Loucy (cell line): ENCODE data around the gene CIROP.

ENCODE experiments used
- H2AFZ ChIP-seq: fragments of 200-600 bp; sonication (generic); 2 replicates; pipeline ENCODE4 v1.6.0; 2016; ENCODE audit warnings: antibody characterized with exemption, mild to moderate bottlenecking, low read length, moderate library complexity
- H3F3A ChIP-seq: fragments of 200-600 bp; 2 replicates; pipeline ENCODE4 v1.6.0; 2016; ENCODE audit warnings: antibody characterized with exemption, low read depth, mild to moderate bottlenecking
- H3K27me3 ChIP-seq: fragments of 200-600 bp; sonication (generic); 2 replicates; pipeline ENCODE4 v1.6.1; 2014; ENCODE audit warnings: low read length, mild to moderate bottlenecking; ENCODE audit not compliant: insufficient read depth, poor library complexity, severe bottlenecking
- H3K36me3 ChIP-seq: fragments of 200-600 bp; sonication (generic); 2 replicates; pipeline ENCODE4 v1.6.1; 2016; ENCODE audit warnings: low read length; ENCODE audit not compliant: insufficient read depth
- H3K4me1 ChIP-seq: fragments of 200-600 bp; sonication (generic); 2 replicates; pipeline ENCODE4 v1.5.1; 2014; ENCODE audit warnings: low read length, mild to moderate bottlenecking; ENCODE audit not compliant: insufficient read depth, poor library complexity, severe bottlenecking
- H3K4me2 ChIP-seq: fragments of 200-600 bp; sonication (generic); 2 replicates; pipeline ENCODE4 v1.6.0; 2014; ENCODE audit warnings: antibody characterized with exemption, low read length, low read depth, mild to moderate bottlenecking; ENCODE audit not compliant: poor library complexity, severe bottlenecking
- H3K4me3 ChIP-seq: fragments of 200-600 bp; sonication (generic); 2 replicates; pipeline ENCODE4 v1.5.1; 2014; ENCODE audit warnings: low read length, mild to moderate bottlenecking, mixed read lengths; ENCODE audit not compliant: poor library complexity, severe bottlenecking
- H3K79me2 ChIP-seq: fragments of 200-600 bp; sonication (generic); 2 replicates; pipeline ENCODE4 v1.6.1; 2014; ENCODE audit warnings: low read length; ENCODE audit not compliant: insufficient read depth
- H3K9ac ChIP-seq: fragments of 200-600 bp; sonication (generic); 2 replicates; pipeline ENCODE4 v1.6.0; 2014; ENCODE audit warnings: mild to moderate bottlenecking, low read depth, low read length, moderate library complexity; ENCODE audit not compliant: poor library complexity, severe bottlenecking
- H3K9me2 ChIP-seq: fragments of 200-600 bp; sonication (generic); replicated peaks from 2 replicates; pipeline ENCODE4 v1.6.1; 2016; ENCODE audit warnings: low read depth, low read length, mixed read lengths
- H3K9me3 ChIP-seq: fragments of 200-600 bp; sonication (generic); 2 replicates; pipeline ENCODE4 v1.6.1; 2014; ENCODE audit warnings: mild to moderate bottlenecking, antibody characterized with exemption, low read length, low read depth; ENCODE audit not compliant: insufficient read depth
- H4K20me1 ChIP-seq: fragments of 200-600 bp; sonication (generic); 2 replicates; pipeline ENCODE4 v1.6.0; 2014; ENCODE audit warnings: antibody characterized with exemption, low read length, mild to moderate bottlenecking; ENCODE audit not compliant: insufficient read depth, poor library complexity, severe bottlenecking
- CTCF ChIP-seq: fragments of 200-600 bp; sonication (generic); conservative IDR thresholded peaks from 2 replicates; pipeline ENCODE4 v1.5.1; 2014; ENCODE audit warnings: mild to moderate bottlenecking, antibody characterized with exemption, low read length
- EZH2phosphoT487 ChIP-seq: fragments of 200-600 bp; IDR thresholded peaks from 2 replicates; pipeline ENCODE4 v1.6.1; 2018; ENCODE audit warnings: antibody characterized with exemption, mild to moderate bottlenecking, moderate library complexity, borderline replicate concordance

Gene CIROP

GRCh38 chr14:23131482-23131881, 26.7 kb upstream of the CIROP start:
- no peaks in the 10 kb centered on the region for H3K36me3 ChIP-seq
- no peaks in the 10 kb centered on the region for H3K4me1 ChIP-seq
- H2AFZ ChIP-seq: no peak overlapping the region
- H3F3A ChIP-seq: no peaks in the 10 kb centered on the region
- no peaks in the 10 kb centered on the region for H3K9me2 ChIP-seq
- H3K9me3 ChIP-seq: no peaks in the 10 kb centered on the region
- H4K20me1 ChIP-seq: no peaks in the 10 kb centered on the region
- H3K4me2 ChIP-seq: no peak overlapping the region
- TF ChIP-seq EZH2phosphoT487: no peak
- no peak for TF ChIP-seq CTCF
- no peak overlapping the region for H3K9ac ChIP-seq
- no peaks in the 10 kb centered on the region for H3K27me3 ChIP-seq
- no peaks in the 10 kb centered on the region for H3K79me2 ChIP-seq
- no peak overlapping the region for H3K4me3 ChIP-seq

DNA sequence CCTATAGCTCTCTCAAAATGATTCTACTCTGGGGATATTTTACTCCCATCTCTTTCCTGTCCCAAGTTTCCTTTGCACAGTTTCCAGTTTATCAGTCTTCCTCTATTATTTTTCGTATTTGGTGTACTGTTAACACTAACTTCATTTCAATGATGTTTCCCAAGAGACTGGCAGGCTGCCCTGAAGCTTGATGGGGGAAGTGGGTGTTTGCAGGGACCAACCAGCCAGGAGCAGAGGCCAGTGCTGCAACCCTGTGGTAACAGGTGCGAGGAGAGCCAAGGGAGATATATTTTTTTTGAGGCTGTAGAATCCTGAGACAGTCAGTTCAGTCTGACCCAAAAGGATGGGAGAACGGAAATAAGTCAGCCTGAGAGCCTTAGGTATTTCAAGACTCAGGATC, 26.1 kb upstream of the CIROP start:
- H4K20me1 ChIP-seq: no peaks in the 10 kb centered on the region
- H3K27me3 ChIP-seq: no peaks in the 10 kb centered on the region
- no peaks in the 10 kb centered on the region for H3F3A ChIP-seq
- no peaks in the 10 kb centered on the region for H3K36me3 ChIP-seq
- no peaks in the 10 kb centered on the region for H3K9me2 ChIP-seq
- no peak overlapping the region for H3K4me3 ChIP-seq
- no peak overlapping the region for H2AFZ ChIP-seq
- no peak overlapping the region for H3K9ac ChIP-seq
- no peaks in the 10 kb centered on the region for H3K4me1 ChIP-seq
- TF ChIP-seq CTCF (no peak), EZH2phosphoT487 (no peak)
- no peak overlapping the region for H3K4me2 ChIP-seq
- H3K79me2 ChIP-seq: no peaks in the 10 kb centered on the region
- no peaks in the 10 kb centered on the region for H3K9me3 ChIP-seq

DNA sequence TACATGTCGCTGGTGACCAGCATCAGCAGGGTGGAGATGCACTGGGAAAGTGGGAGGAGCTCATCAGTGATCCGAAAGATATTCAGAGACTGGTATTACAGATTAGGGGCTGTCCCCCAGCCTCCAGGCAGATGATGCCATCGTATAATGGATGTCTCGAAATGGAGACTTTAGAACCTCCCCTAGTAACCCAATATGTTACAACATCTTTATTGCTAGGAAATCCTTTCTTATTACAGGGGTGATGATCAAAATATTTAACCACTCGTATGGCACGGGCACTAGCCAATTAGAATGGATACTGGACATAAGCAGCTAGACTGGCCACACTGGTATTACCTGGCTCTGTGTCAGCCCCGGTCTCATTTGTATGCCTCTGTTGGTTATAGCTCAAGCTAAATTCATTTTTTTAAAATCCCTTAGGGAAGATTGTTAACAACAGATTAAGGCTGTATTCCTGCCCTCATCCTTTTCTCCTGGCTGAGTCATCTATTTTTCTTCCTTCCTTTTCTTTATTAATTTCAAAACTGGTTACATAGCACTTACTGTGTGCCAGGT, 25.0 kb upstream of the CIROP start:
- H3K36me3 ChIP-seq: no peaks in the 10 kb centered on the region
- no peak overlapping the region for H3K4me3 ChIP-seq
- H3K4me2 ChIP-seq: no peak overlapping the region
- no peak overlapping the region for H3K9ac ChIP-seq
- H3K27me3 ChIP-seq: no peaks in the 10 kb centered on the region
- no peak for TF ChIP-seq CTCF
- TF ChIP-seq EZH2phosphoT487: no peak
- no peaks in the 10 kb centered on the region for H4K20me1 ChIP-seq
- H2AFZ ChIP-seq: no peak overlapping the region
- no peaks in the 10 kb centered on the region for H3F3A ChIP-seq
- H3K79me2 ChIP-seq: no peaks in the 10 kb centered on the region
- no peaks in the 10 kb centered on the region for H3K9me3 ChIP-seq
- H3K4me1 ChIP-seq: no peaks in the 10 kb centered on the region
- no peaks in the 10 kb centered on the region for H3K9me2 ChIP-seq
